ENCODE data around the gene GAS7.

GAS7 gene

DNA sequence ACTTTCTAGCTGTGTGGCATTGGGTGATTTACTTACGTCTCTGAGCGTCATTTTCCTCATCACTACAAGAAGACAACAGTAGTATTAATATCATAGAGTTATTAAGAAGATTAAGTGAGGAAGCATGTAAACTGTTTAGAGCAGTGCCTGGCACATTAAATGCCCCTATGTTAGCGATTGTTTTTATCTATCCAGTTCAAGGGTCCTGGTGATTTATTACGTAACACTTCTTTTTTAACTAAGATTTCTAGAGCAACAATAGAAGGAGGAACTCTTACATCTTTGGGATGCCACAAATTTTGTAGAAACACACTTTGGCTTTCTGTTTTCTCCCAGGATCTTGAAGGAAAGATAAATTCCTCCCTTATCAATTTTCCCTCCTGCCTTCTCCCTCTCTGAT is 3.3 kb upstream of the GAS7 start:
- 89% methylated on average over 1 of the region's 4 CpGs for WGBS (ENCODE audit: insufficient coverage)
- Histone ChIP-seq H3K36me3 (ENCODE audit: control insufficient read depth in 4 of 4, insufficient read depth in 4 of 4, low read length in 3 of 4) (no peaks in the 10 kb centered on the region), H3K27me3 (replicated peaks in 2 of 5; ENCODE audit: control insufficient read depth in 4 of 5, insufficient read depth in 5 of 5, low read length in 4 of 5) (peaks cover 0 to 28% (median 12%) of the 10 kb centered on the region in 5 experiments), H3K4me1 (ENCODE audit: control extremely low read depth in 1 of 4, control insufficient read depth in 4 of 4, insufficient read depth in 4 of 4, low read length in 3 of 4) (peaks cover 6 to 21% (median 18%) of the 10 kb centered on the region in 4 experiments), H3K4me3 (ENCODE audit: control insufficient read depth in 1 of 7, extremely low read depth in 1 of 7, insufficient read depth in 4 of 7, low read depth in 2 of 7, low read length in 6 of 7) (no peak overlapping the region), H3K9me3 (ENCODE audit: control extremely low read depth in 1 of 5, control insufficient read depth in 4 of 5, insufficient read depth in 2 of 5, low read depth in 1 of 5, low read length in 4 of 5) (peaks cover 4 to 21% (median 13%) of the 10 kb centered on the region in 5 experiments), H3K27ac (ENCODE audit: insufficient read depth in 1 of 2, low read depth in 1 of 2, low read length in 2 of 2, poor library complexity in 1 of 2, severe bottlenecking in 2 of 2) (no peak overlapping the region)
- no peak for DNase-seq
- ChIA-PET CTCF (no interaction called here), POLR2A (no interaction called here)

DNA sequence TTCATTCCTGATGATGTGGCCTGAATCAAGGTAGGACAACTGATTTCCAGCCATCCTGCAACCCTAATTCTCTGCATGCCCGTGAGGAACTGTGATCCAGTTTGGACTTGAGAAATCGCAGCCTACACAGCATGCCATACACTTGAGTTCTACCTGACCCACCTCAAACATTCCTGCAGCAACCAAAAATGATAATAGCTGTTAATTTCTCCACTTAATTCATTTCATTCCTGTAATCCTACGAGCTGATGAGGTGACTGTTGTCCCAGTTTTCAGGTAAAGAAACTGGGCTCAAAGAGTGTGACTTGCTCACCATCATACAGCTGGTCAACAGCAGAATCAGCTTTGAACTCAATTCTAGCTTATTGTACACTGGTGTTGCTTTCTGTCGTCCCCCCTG is 2.2 kb upstream of the GAS7 start:
- H3K36me3 ChIP-seq (ENCODE audit: control insufficient read depth in 4 of 4, insufficient read depth in 4 of 4, low read length in 3 of 4), result no peaks in the 10 kb centered on the region
- no peak for DNase-seq
- no peak overlapping the region for H3K4me3 ChIP-seq (ENCODE audit: control insufficient read depth in 1 of 7, extremely low read depth in 1 of 7, insufficient read depth in 4 of 7, low read depth in 2 of 7, low read length in 6 of 7)
- CTCF ChIA-PET, result interaction anchor here (1.0 to 1.8 kb wide), 2 partner anchors 18 to 234 kb away, joined by 3 to 4 read pairs; no protein-coding TSS in a partner anchor
- peaks cover 0 to 30% (median 13%) of the 10 kb centered on the region in 5 experiments for H3K27me3 ChIP-seq (replicated peaks in 2 of 5; ENCODE audit: control insufficient read depth in 4 of 5, insufficient read depth in 5 of 5, low read length in 4 of 5)
- peaks cover 2 to 15% (median 7%) of the 10 kb centered on the region in 5 experiments for H3K9me3 ChIP-seq (ENCODE audit: control extremely low read depth in 1 of 5, control insufficient read depth in 4 of 5, insufficient read depth in 2 of 5, low read depth in 1 of 5, low read length in 4 of 5)
- 89% methylated on average over 4 of the region's 4 CpGs for WGBS (ENCODE audit: insufficient coverage)
- H3K4me1 ChIP-seq (ENCODE audit: control extremely low read depth in 1 of 4, control insufficient read depth in 4 of 4, insufficient read depth in 4 of 4, low read length in 3 of 4), result peaks cover 6 to 21% (median 18%) of the 10 kb centered on the region in 4 experiments
- H3K27ac ChIP-seq (ENCODE audit: insufficient read depth in 1 of 2, low read depth in 1 of 2, low read length in 2 of 2, poor library complexity in 1 of 2, severe bottlenecking in 2 of 2), result no peak overlapping the region
- POLR2A ChIA-PET, result no interaction called here

DNA sequence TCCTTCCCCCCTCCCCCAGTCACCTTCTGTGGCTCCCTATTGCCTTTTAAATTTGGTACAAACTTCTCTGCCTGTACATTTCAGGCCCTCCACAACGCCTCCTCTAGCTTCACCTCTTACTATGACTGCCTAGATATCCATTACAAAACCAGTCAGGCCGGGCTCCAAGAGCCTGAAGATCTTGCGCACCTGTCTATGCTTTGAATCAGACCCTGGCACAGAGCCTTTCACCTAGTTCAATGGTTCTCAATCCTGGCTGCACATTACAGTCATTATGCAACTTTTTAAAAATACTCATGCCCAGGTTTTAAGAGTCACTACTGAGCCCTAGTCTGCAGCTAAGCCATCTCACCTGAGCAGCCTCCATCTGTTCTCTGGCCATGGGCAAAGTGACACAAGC is 1.6 kb upstream of the GAS7 start:
- H3K9me3 ChIP-seq (ENCODE audit: control extremely low read depth in 1 of 5, control insufficient read depth in 4 of 5, insufficient read depth in 2 of 5, low read depth in 1 of 5, low read length in 4 of 5), result peaks cover under 1 to 11% (median 3%) of the 10 kb centered on the region in 5 experiments
- 100% methylated on average over 3 of the region's 3 CpGs for WGBS (ENCODE audit: insufficient coverage)
- H3K4me1 ChIP-seq (ENCODE audit: control extremely low read depth in 1 of 4, control insufficient read depth in 4 of 4, insufficient read depth in 4 of 4, low read length in 3 of 4), result peaks cover 6 to 21% (median 18%) of the 10 kb centered on the region in 4 experiments
- H3K4me3 ChIP-seq (ENCODE audit: control insufficient read depth in 1 of 7, extremely low read depth in 1 of 7, insufficient read depth in 4 of 7, low read depth in 2 of 7, low read length in 6 of 7), result no peak overlapping the region
- ChIA-PET POLR2A (interaction anchor here (0.5 kb wide), 1 partner anchor 84 kb away, joined by 4 read pairs; no protein-coding TSS in a partner anchor), CTCF (interaction anchor here (0.5 to 1.8 kb wide), 6 partner anchors 9 to 910 kb away, joined by 3 to 4 read pairs (median 3); no protein-coding TSS in a partner anchor)
- H3K27me3 ChIP-seq (replicated peaks in 2 of 5; ENCODE audit: control insufficient read depth in 4 of 5, insufficient read depth in 5 of 5, low read length in 4 of 5), result peaks cover 0 to 30% (median 13%) of the 10 kb centered on the region in 5 experiments
- no peaks in the 10 kb centered on the region for H3K36me3 ChIP-seq (ENCODE audit: control insufficient read depth in 4 of 4, insufficient read depth in 4 of 4, low read length in 3 of 4)
- DNase-seq, result no peak
- no peak overlapping the region for H3K27ac ChIP-seq (ENCODE audit: insufficient read depth in 1 of 2, low read depth in 1 of 2, low read length in 2 of 2, poor library complexity in 1 of 2, severe bottlenecking in 2 of 2)

DNA sequence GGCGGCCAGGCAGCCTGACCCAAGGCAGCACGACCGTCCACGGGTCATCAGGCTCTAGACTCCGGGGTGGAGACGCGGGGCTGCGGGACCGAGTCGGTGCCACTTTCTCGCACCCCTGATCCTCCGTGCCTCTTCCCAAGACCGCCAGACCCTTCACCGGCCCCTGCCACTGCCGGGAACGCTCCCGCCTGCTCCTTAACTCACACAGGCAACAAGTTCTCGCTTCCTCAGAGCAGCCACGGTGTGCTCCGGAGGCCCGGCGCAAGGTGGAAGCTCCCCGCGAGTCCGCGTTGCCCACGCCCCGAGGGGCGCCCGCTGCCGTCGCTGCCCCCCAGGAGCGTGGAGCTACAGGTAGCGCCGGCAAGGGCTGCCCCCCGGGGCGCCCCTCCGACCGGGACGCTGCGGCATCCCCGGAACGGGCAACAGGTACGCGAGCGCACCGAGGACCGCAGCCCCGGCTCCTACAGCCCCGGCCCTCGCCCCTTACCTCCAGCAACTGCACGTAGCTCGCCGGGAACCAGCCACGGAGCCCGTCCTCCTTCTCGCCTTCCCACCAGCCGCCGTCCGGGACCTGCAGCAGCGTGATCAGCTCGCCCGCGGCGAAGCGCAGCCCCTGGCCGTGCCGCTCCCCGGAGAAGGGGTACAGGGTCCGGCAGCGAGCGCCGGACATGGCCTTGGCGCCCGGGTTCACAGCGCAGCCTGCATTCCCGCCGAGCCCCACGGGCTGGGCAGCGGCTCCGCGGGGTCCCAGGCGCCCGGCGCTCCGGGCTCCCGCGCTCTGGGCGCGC is 491 bp downstream of the GAS7 start:
- POLR2A ChIA-PET, result interaction anchor here (1.4 kb wide), 1 partner anchor 78 kb away, joined by 3 read pairs; no protein-coding TSS in a partner anchor

DNA sequence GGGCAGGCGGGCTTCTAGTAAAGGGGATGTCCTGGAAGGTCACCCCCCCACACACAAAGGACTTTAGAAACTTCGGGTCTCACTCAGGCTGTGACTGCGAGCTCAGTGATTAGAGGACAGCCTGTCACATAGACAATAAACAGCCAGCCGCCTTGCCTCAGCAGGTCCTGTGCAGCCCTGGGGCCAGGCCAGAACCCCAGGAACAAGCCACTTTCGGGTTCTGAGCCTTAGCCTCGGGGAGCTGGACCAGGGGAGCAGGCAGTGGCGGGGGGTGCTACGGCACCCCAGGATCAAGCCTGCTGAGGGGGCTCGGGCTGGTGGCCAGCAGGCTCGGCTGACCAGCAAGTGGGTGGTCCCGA is 1.1 kb downstream of the GAS7 start:
- DNase-seq, result no peak
- Histone ChIP-seq H3K36me3 (ENCODE audit: control insufficient read depth in 4 of 4, insufficient read depth in 4 of 4, low read length in 3 of 4) (peaks cover 0 to under 1% (median 0%) of the 10 kb centered on the region in 4 experiments), H3K4me1 (ENCODE audit: control extremely low read depth in 1 of 4, control insufficient read depth in 4 of 4, insufficient read depth in 4 of 4, low read length in 3 of 4) (peaks cover 6 to 21% (median 18%) of the 10 kb centered on the region in 4 experiments), H3K27me3 (replicated peaks in 2 of 5; ENCODE audit: control insufficient read depth in 4 of 5, insufficient read depth in 5 of 5, low read length in 4 of 5) (peaks cover 0 to 30% (median 13%) of the 10 kb centered on the region in 5 experiments), H3K27ac (ENCODE audit: insufficient read depth in 1 of 2, low read depth in 1 of 2, low read length in 2 of 2, poor library complexity in 1 of 2, severe bottlenecking in 2 of 2) (no peak overlapping the region), H3K9me3 (ENCODE audit: control extremely low read depth in 1 of 5, control insufficient read depth in 4 of 5, insufficient read depth in 2 of 5, low read depth in 1 of 5, low read length in 4 of 5) (peaks cover 0 to 20% (median 13%) of the 10 kb centered on the region in 5 experiments), H3K4me3 (ENCODE audit: control insufficient read depth in 1 of 7, extremely low read depth in 1 of 7, insufficient read depth in 4 of 7, low read depth in 2 of 7, low read length in 6 of 7) (peak overlapping the region in 4 of 7 experiments; percentile 48 to 77 (median 74))
- 78% methylated on average over 10 of the region's 11 CpGs for WGBS (ENCODE audit: insufficient coverage)
- ChIA-PET POLR2A (no interaction called here), CTCF (interaction anchor here (1.0 kb wide), 1 partner anchor 9 kb away, joined by 4 read pairs; no protein-coding TSS in a partner anchor)

More for the DNA sequence above, 491 bp downstream of the GAS7 start:
- no peak overlapping the region for H3K27ac ChIP-seq (ENCODE audit: insufficient read depth in 1 of 2, low read depth in 1 of 2, low read length in 2 of 2, poor library complexity in 1 of 2, severe bottlenecking in 2 of 2)
- H3K4me1 ChIP-seq (ENCODE audit: control extremely low read depth in 1 of 4, control insufficient read depth in 4 of 4, insufficient read depth in 4 of 4, low read length in 3 of 4), result peaks cover 6 to 21% (median 18%) of the 10 kb centered on the region in 4 experiments
- no peaks in the 10 kb centered on the region for H3K36me3 ChIP-seq (ENCODE audit: control insufficient read depth in 4 of 4, insufficient read depth in 4 of 4, low read length in 3 of 4)
- peak overlapping the region; percentile 29 to 77 (median 70) for H3K4me3 ChIP-seq (ENCODE audit: control insufficient read depth in 1 of 7, extremely low read depth in 1 of 7, insufficient read depth in 4 of 7, low read depth in 2 of 7, low read length in 6 of 7)
- WGBS (ENCODE audit: insufficient coverage), result 4% methylated on average over 76 of the region's 90 CpGs
- H3K27me3 ChIP-seq (replicated peaks in 2 of 5; ENCODE audit: control insufficient read depth in 4 of 5, insufficient read depth in 5 of 5, low read length in 4 of 5), result peaks cover 0 to 30% (median 13%) of the 10 kb centered on the region in 5 experiments
- CTCF ChIA-PET, result interaction anchor here (1.0 kb wide), 1 partner anchor 10 kb away, joined by 4 read pairs; no protein-coding TSS in a partner anchor
- DNase-seq, result peak; percentile 4 to 52 (median 30)
- H3K9me3 ChIP-seq (ENCODE audit: control extremely low read depth in 1 of 5, control insufficient read depth in 4 of 5, insufficient read depth in 2 of 5, low read depth in 1 of 5, low read length in 4 of 5), result peaks cover 0 to 17% (median 13%) of the 10 kb centered on the region in 5 experiments

DNA sequence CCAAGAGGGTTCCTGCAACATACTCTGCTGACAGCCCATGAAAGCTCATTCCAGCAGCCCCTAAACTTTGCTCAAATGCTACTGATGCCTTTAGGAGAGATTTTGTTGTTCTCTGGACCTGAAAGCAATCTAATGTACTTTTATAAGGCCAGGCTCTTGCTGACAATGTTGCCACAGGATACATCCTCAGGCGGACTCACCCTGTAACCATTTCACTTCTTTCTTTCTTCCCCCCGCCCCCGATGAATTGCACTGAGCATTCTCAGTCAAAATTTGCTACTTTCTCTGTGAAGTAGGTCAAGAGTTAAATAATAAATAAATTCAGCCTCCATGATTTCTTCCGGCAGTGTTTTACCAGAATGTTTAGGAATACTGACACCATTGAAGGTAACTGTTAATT is 1.5 kb downstream of the GAS7 start:
- H3K4me3 ChIP-seq (ENCODE audit: control insufficient read depth in 1 of 7, extremely low read depth in 1 of 7, insufficient read depth in 4 of 7, low read depth in 2 of 7, low read length in 6 of 7), result no peak overlapping the region
- H3K27ac ChIP-seq (ENCODE audit: insufficient read depth in 1 of 2, low read depth in 1 of 2, low read length in 2 of 2, poor library complexity in 1 of 2, severe bottlenecking in 2 of 2), result no peak overlapping the region
- no CpG with 5 or more reads among the region's 4 CpGs for WGBS (ENCODE audit: insufficient coverage)
- H3K9me3 ChIP-seq (ENCODE audit: control extremely low read depth in 1 of 5, control insufficient read depth in 4 of 5, insufficient read depth in 2 of 5, low read depth in 1 of 5, low read length in 4 of 5), result peaks cover 0 to 20% (median 13%) of the 10 kb centered on the region in 5 experiments
- H3K4me1 ChIP-seq (ENCODE audit: control extremely low read depth in 1 of 4, control insufficient read depth in 4 of 4, insufficient read depth in 4 of 4, low read length in 3 of 4), result peaks cover 6 to 21% (median 18%) of the 10 kb centered on the region in 4 experiments
- DNase-seq, result no peak
- H3K27me3 ChIP-seq (replicated peaks in 2 of 5; ENCODE audit: control insufficient read depth in 4 of 5, insufficient read depth in 5 of 5, low read length in 4 of 5), result peaks cover 0 to 30% (median 13%) of the 10 kb centered on the region in 5 experiments
- peaks cover 0 to 3% (median 0%) of the 10 kb centered on the region in 4 experiments for H3K36me3 ChIP-seq (ENCODE audit: control insufficient read depth in 4 of 4, insufficient read depth in 4 of 4, low read length in 3 of 4)
- ChIA-PET POLR2A (no interaction called here), CTCF (no interaction called here)
